HG03432 (cell line): ENCODE results near the gene MYL6B.
"Not testable (repeated sequence)": the region's sequence is repeated elsewhere in the genome, so short reads cannot be mapped to it uniquely, and the experiment has no call there.

Experiments used
- ATAC-seq: cut with Tn5 transposase; IDR thresholded peaks from one replicate; pipeline ENCODE4 v1.9.1; 2021; ENCODE audit warnings: mild to moderate bottlenecking, moderate library complexity; ENCODE audit not compliant: unreplicated experiment

MYL6B gene

DNA sequence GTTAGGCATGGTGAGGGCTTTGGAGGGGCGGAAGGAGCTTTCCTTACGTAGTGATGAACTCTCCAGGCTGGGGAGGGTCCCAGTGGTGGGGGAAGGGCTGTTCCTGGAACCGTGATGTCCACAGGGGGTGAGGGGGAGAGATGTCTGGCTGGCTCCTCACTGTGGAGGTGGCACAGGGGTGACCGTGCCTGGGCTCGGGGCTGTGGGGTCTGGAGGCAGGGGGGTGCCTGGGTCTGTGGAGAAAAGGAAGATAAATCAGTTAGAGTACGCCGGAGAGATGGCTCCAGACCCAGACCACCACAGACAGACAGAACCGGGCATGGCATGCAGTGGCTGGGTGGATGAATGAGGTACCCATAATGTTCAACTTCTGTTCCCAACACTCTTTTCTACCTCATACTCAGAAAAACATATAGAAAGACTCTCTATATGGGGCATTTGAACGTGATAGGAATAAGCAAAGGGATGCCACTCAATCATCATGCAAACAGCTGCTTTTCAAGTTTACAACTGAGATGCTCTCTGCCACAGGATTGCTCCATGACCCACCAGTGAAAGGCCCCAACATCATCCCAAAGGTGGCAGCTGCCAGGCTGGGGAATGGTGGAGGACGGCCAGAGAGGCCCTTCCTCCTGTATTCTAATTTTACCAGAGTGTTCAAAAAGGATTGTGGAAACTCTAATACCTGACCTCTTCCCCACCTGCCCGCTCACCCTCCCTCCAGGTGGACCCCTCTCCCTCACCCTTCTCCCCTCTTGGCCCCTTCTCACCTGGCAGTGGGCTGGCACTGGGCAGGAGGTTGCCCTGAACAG, 11.4 kb downstream of the MYL6B start:
- ATAC-seq, result no peak

DNA sequence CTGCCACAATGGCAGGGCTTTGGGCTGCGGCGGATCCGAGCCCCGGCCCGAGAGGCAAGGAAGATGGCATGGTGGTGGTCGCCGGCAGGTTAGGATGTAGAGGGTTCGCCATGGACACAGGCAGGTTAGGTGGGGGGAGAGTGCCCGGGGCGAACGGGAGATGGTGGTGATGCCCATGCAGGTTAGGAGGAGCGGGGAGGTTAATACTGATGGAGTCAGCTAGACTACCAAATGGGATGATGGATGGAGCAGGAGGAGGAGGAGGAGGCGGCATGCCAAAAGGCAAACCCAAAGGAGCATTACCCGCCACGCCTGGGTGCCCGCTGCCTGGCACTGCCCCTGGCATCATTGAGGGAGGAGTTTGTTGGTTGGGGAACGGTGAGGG, 11.9 kb downstream of the MYL6B start:
- ATAC-seq, result no peak

DNA sequence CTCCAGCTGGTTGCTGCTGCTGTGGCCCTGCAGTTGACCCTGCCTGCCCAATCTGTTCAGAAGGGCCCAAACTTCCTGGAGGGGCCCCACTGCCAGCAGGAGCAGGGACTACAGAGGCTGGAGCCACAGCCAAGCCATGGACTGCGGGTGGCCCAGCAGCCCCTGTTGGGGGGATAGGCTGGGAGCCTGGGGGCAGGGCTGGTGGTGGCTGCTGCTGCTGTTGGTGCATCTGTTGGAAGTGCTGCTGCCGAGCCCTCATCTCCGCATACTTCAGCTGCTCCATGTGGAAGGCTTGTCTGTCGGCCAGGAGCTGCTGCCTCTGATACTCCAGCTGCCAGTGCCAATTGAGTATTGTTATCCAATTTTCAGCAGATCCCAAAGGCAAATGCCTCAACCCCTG, 13.0 kb downstream of the MYL6B start:
- ATAC-seq, result no peak

DNA sequence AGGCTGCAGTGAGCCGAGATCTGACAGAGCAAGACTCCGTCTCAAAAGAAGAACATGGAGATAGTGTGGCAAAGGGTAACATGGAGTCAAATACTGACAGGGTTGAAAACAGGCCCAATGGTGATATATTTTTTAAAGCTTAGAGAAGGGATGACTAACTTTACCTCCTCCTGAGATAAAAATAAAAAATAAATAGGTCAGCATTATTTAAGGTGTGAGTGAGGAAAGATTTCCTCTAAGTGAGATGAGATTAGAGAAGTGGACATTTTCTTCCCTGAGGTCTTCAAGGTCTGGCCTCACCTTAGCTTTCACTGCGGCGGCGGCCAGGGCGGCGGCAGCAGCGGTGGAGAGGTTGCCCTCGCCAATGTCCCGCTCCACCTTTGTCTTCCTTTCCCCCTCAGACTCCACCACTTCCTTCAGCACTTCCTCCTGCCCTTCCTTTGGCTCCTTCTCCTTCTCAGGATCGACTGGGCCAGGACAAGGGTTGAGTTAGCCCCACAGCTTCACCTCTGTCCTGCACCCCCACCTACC, 16.9 kb downstream of the MYL6B start:
- no peak for ATAC-seq

DNA sequence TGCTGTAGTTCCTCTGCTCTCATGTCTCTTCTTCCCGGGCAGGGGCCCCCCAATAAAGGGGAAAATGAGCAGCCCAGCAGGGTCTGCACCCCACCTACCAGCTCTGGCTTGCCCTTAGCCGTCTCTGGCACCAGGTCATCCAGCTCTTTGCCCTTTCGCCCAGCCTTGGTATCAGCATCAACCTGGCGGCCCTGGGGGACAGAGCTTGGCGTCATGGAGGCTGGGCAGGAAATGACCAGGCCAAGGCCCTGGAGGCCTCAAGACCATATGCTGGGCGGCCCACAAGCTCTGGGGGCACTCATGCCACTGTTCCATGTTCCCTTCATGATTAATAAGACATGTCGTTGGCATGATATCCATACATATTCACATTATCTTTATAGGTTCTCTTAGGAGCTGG, 20.5 kb downstream of the MYL6B start:
- ATAC-seq, result no peak

DNA sequence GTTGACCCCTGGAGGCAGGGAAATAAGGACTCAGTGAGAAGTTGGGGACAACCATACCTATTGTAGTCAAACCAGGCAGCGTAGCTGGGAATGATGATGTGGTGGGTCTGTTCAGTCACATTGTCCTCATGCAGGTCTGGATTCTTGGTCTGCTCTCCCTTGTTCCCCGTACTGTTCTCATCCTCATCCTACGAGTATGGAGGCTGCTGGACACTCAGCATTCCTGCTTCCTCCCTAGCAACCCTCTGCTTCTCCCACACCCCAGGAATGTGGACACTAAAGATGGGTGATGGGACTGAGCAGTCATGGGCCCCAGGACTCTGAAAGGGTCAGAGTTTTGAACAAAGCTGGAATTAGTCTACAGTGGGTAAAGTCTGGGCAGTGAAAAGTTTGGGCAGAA, 26.0 kb downstream of the MYL6B start:
- ATAC-seq, result no peak

DNA sequence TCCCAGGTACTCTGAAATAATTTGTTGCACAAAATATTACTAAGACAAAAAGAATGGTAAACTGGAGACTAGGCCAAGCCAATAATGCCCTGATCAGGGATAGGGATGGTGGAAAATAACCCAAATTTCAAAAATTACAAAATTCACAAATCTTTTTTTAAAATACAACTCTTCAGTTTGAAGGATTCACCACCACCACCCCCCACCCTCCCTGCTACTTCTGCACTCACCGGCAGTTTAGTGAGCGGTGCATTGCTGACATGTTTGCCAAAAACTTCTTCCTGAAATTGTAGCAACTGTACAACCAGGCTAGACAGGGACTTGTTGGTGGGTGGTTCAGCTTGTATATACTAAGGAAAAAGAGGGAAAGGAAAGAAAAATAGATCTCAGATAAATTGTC, 34.6 kb downstream of the MYL6B start:
- ATAC-seq, result no peak

DNA sequence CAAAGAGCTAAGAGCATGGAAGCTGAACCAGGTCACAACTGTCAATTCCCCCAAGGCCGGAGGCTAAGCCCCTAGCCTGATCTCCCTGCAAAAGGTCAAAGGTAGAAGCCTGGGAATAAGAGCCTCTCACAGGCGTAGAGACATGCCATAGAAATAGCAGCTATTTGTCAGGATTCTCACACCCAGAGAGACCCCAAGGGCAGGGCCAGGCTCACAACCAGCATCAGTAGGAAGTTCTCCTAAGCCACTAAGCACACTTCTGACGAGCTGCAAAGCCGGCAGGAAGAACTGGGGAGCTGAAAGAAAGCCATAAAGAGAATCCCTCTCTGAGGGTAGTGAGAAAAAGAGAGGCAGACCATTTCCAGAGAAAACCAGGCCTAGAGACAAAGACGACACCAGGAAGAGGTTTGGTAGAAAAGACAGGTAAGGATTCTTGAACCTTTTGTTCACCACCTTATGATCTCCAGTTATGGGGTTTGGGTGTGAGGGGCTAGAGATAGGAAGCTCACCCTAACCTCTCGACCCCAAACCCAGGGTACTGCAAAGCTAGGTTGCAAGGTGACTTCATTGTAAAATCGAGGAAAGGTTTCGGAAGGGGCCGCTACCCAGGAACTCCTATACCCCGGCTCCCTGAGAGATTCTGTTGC, 35.9 kb downstream of the MYL6B start:
- ATAC-seq, result no peak

DNA sequence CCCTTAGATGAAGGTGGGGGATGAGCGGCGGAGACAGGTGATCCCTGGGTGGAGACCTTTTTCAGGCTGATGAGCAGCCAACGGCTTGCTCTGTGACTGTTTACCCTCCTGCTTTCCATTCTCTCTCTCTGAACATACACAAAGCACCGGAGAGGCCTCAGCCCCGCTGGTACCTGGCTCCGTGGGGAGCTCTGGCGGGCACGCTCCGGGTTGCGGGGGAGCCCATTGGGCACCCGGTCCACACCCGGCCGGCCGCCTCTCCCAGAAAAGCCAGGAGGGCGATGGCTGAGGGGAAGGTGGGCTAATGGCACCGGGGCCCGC, 36.4 kb downstream of the MYL6B start:
- no peak for ATAC-seq

DNA sequence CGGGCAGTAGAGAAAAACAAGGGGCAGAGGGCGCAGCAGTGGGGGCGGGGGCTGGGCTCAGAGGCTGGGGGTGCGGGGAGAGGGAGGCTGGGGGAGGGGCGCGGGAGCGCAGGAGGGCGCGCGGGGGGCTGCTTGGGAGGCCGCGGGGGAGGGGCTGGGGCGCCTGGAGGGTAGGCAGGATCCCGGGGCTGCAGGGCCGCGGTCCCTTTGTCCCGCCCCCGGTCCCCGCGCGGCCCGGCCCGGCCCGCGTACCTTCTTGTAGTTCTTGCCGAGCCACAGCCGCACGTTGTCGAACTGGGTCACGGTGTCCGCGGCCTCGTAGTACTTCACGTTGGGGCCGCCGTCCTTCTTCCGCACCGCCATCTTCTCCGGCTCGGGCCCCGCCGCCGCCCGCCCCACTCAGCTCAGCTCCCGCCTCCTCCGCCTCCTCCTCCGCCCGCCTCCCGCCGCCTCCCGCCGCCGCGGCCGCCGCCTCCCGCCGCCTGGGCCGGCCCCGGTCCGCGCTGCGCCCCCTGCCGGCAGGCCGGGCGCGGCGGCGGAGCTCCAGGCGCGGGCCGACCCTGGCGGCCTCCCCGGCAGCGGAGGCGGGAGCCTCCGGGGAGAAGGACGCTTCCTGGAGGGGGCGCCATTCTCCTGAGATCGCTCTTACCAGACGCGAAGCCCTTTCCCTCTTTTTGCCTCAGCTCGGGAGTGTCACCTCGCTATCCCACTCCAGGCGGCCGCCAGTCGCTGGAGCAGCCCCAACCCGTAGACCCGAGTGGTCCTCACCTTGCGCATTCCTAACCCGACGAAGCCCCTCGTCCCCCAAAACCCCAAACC, 36.9 kb downstream of the MYL6B start, which contains the start of gene SMARCC2:
TSS of gene SMARCC2 (minus strand) at position 385 of the 819 bp plus-strand sequence. CDS start at position 363, 22 bp downstream.
- ATAC-seq, result peak; percentile 87

DNA sequence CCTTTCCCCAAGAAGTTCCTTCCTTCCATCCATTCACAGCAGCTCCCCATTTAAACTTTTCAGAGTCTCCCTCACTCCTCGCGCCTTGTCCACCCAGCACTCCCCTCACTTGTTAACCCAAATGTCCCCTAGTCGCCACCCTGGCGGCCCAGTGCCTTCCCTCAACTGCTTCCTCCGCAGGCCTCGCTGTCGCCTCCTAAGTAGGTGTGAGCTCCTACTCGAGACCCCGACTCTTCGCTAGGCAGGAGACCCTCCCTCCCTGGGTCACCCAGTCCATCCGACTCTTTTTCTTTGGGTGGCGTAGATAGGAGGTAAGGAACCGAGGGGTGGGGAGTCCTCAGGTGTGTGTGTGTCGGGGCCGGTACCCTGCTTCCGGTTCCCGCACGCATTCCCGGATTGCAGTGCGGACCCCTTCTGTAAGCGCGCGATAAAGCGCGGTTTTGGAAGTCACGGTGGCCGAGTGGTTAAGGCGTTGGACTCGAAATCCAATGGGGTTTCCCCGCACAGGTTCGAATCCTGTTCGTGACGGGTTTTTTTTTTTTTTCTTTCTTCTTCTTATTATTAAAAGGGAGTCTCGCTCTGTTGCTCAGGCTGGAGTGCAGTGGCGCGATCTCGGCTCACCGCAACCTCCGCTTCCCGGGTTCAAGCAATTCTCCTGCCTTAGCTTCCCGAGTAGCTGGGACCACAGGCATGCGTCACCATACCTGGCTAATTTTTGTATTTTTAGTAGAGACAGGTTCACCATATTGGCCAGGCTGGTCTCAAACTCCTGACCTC, 37.7 kb downstream of the MYL6B start:
- peak; percentile 37 for ATAC-seq

DNA sequence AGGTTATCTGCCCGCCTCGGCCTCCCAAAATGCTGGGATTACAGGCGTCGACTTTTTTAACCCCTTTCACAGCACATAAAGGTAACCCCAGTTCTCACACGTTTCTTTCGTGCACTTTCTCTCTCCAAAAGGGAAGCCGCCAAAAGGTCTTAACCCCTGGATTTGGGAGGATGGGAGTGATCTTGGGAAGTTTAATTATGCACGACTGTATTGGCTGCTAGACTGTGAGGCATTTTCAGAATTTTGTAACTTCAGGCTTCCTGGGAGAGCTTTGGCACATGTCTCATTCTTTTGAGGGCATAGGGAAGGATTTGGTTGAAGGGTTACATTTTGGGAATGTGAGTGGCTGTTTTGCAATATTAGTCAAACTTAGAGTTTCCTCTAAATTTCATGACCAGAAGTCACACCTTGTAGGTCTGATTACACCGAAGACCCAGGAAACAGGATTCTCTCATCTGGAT, 38.3 kb downstream of the MYL6B start:
- no peak for ATAC-seq

DNA sequence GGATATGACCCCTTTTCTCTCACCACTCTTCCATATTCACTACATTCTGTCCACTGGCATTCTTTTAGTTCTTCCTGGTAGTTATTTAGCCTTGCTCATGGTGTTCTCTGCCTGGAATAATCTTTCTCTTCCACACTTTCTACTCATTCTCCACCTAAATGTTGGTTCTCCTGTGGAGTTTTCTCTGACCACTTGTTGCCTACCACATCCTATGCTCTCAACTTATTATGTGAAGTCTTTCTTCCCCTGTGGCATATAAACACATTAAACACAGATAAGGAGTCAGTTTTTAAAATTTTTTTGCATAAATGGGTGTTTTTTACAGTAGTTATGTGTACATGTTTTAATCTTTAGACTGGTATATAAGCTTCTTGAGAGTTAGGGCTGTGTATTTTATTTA, 40.2 kb downstream of the MYL6B start:
- no peak for ATAC-seq

DNA sequence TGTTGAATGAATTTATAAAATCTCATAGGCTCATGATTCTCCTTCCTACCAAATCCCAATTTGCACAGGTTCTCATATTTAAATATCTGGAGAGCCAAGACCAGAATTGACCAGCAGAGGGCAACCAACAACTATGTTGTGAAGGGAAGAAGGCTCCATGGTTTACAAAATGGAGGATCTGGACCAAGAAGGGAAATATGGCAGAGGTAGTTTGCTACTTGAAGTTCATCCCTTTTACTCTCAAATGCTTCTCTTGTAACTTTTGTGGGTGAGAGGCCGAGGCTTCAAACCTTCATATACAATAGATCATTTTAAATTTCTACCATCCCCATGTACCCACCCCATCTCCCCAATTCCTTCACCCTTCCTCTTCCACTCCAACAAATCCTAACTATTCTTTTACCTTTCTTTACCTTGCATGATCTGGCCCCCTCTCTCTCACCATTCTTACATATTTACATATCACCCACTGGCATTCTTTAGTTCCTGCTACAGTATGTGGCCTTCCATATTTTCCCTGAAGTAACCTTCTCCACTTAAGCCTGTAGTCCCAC, 40.7 kb downstream of the MYL6B start:
- ATAC-seq, result no peak

DNA sequence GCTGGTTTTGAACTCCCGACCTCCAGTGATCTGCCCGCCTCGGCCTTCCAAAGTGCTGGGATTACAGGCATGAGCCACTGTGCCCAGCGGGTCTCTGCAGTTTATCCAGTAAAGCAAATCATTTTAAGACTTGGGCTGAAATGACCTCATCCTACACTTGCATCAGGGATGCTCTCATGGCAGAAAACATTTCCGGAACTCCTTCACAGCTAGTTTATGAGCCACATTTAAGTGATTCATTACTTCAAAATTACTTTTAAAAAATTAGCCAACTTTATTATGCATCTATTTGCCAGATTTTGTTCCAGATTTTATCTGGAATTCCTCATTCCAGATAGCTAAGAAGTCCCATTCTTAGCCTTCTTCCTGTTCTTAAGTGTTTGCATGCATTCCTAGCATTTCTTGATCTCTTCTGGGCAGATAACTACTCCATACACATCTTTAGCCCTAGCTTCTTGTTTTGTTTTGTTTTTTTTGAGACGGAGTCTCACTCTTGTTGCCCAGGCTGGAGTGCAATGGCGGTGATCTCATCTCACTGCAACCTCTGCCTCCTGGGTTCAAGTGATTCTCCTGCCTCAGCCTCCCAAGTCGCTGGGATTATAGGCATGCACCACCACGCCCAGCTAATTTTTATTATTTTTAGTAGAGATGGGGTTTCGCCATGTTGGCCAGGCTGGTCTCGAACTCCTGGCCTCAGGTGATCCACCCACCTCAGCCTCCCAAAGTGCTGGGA, 44.6 kb downstream of the MYL6B start:
- not testable (repeated sequence) for ATAC-seq

DNA sequence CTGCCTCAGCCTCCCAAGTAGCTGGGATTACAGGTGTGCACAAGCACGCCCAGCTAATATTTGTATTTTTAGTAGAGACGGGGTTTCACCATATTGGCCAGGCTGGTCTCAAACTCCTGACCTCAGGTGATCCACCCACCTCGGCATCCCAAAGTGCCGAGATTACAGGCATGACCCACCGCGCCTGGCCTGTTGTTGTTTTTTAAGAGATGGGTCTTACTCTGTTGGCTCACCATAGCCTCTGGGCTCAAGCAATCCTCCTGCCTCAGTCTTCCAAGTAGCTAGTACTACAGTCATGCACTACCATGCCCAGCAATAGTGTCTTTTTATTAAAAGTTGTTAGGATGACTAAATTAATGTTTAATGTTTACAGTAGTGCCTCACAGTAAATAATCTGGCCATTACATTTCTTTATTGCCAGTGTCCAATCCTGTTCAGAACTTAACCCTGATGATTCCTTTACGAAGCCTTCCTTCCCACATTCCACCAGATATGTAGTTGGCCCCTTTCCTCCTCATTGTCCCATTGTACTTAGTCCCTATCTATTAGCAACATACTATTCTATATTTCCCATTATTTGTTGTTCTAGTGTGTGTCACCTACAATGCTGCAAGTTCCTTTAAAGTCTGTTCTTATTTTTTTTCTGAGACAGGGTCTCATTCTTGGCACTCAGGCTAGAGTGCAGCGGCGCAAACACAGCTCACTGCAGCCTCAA, 45.7 kb downstream of the MYL6B start:
- no peak for ATAC-seq

DNA sequence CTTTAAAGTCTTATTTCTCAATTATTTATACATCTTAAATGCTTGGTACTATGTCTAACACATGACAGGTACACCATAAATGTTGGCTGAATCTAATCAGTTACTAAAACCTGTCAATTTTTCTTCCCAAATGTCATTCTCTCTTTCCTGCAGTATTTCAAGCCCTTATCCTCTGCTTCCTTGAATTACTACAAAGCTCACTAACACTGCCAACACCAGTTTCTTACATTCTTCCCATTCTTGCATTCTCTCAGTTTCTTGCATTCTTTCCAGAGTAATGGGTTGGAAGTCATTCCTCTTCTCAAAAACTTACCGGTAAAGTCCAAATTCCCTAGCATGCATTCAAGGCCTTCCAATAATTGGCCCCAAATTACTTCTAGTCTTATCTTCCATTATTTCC, 46.4 kb downstream of the MYL6B start:
- ATAC-seq, result no peak

DNA sequence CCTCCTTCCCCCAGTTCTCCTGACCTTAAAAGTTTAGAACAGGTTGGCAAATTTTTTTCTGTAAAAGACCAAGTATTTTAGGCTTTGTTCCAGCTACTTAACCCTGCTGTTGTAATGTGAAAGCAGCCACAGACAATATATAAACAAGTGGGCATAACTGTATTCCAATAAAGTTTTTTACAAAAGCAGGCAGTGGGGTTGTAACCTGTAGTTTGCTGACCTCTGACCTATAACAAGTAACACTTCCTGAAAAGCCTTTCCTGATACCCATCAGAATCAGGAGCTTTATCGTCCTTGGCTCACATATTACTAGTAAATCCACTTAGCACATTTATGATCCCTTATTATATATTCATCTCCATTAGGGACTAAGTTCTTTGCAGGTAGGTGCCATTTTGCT, 50.0 kb downstream of the MYL6B start:
- ATAC-seq, result no peak

DNA sequence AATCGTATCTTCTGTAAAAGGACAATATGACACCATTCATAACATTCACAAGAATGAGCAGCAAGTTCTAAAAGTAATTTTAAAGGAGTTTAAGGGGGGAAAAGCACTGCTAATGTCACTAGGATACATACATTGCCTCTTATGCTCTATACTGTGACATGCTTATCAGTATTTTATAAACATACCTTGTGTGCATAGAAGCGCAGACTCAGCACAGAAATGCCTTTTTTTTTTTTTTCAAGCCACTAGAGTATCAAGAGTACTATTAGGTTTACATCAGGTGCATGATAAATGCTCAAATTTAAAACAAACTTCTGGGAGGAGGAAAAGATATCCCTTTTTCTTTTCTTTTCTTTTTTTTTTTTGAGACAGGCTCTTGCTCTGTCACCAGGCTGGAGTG, 50.5 kb downstream of the MYL6B start:
- no peak for ATAC-seq
